ENCODE data around the gene FLVCR1. TPM values are rescaled to one million over a fixed set of nuclear protein-coding genes. Genes with fewer than 3 reads are reported as not detected.
"Not testable (repeated sequence)": the region's sequence is repeated elsewhere in the genome, so short reads cannot be mapped to it uniquely, and the experiment has no call there.

FLVCR1 gene
- total RNA-seq, 1 donor from 2014 or later, result 6.8 TPM

DNA sequence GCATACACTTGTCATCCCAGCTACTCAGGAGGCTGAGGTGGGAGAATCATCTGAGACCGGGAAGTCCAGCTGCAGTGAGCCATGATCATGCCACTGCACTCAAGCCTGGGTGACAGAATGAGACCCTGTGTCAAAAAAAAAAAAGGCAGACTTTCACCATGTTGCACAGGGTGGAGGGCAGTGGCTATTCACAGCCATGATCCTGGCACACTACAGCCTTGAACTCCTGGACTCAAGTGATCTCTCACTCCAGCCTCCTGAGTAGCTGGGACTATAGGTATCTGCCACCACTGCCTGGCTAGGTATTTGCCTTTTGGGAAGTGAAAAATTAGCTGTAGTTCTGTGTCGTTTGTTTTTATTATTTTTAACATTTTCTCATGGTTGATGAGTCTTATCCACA, 29.7 kb upstream of the FLVCR1 start:
- FAIRE-seq (no peak), DNase-seq (ENCODE audit: low read depth) (no peak)
- Histone ChIP-seq H3K4me3 (ENCODE audit: low read depth, low read length) (no peak overlapping the region), H3K27me3 (ENCODE audit: control insufficient read depth, insufficient read depth, low read length) (no peaks in the 10 kb centered on the region), H3K36me3 (ENCODE audit: control insufficient read depth, insufficient read depth, low read length) (no peaks in the 10 kb centered on the region)
- TF ChIP-seq, protein P1, sequence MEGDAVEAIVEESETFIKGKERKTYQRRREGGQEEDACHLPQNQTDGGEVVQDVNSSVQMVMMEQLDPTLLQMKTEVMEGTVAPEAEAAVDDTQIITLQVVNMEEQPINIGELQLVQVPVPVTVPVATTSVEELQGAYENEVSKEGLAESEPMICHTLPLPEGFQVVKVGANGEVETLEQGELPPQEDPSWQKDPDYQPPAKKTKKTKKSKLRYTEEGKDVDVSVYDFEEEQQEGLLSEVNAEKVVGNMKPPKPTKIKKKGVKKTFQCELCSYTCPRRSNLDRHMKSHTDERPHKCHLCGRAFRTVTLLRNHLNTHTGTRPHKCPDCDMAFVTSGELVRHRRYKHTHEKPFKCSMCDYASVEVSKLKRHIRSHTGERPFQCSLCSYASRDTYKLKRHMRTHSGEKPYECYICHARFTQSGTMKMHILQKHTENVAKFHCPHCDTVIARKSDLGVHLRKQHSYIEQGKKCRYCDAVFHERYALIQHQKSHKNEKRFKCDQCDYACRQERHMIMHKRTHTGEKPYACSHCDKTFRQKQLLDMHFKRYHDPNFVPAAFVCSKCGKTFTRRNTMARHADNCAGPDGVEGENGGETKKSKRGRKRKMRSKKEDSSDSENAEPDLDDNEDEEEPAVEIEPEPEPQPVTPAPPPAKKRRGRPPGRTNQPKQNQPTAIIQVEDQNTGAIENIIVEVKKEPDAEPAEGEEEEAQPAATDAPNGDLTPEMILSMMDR (IDR thresholded peaks at IDR 0.05; ENCODE audit: insufficient read depth, low read length, severe bottlenecking), result no peak

DNA sequence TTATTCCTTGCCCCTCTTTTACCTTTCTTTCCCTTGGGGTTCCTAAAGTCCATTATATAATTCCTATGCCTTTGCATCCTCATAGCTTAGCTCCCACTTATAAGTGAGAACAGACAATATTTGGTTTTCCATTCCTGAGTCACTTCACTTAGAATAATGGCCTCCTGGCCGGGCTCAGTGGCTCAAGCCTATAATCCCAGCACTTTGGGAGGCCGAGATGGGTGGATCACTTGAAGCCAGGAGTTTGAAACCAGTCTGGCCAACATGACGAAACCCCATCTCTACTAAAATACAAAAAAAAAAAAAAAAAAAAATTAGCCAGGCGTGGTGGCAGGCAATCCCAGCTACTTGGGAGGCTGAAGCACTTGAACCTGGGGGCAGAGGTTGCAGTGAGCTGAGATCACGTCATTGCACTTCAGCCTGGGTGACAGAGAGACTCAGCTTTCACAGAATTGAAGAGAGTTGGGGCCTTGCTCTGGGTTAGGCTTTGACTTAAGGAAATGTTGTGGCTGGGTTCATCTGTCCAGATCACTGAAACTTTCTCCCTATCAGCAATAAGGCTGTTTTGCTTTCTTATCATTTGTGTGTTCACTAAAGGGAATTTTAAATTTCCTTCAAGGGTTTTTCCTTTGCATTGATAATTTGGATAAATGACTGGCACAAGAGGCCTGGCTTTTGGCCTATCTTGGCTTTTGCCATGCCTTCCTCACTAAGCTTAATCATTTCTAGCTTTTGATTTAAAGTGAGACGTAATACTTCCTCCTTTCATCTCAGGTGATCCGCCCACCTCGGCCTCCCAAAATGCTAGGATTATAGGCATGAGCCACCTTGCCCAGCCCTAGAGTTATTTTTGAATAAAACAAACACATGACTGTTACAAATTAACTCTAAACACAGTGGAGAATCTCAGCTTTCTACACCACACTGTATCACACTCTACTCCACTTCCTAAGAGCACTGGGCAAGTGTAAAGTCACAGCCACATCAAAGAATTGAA, 24.6 kb upstream of the FLVCR1 start:
- peak; percentile 9 for DNase-seq (ENCODE audit: low read depth)
- H3K36me3 ChIP-seq (ENCODE audit: control insufficient read depth, insufficient read depth, low read length); H3K27me3 ChIP-seq (ENCODE audit: control insufficient read depth, insufficient read depth, low read length); FAIRE-seq; H3K4me3 ChIP-seq (ENCODE audit: low read depth, low read length): not testable (repeated sequence)

DNA sequence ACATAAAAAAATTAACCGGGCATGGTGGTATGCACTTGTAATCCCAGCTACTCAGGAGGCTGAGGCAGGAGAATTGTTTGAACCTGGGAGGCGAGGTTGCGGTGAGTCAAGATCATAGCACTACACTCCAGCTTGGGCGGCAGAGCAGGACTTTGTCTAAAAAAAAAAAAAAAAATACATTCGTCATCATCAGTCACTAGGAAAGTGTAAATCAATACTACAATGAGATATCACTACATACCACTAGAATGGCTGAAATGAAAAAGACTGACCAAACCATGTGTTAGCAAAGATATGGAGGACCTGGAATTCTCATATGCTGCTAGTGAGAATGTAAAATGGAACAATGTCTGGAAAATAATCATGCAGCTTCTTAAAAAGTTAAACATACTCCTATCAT, 19.9 kb upstream of the FLVCR1 start:
- DNase-seq (ENCODE audit: low read depth) (peak; percentile 27), FAIRE-seq (no peak)
- Histone ChIP-seq H3K4me3 (ENCODE audit: low read depth, low read length) (no peak overlapping the region), H3K27me3 (ENCODE audit: control insufficient read depth, insufficient read depth, low read length) (no peaks in the 10 kb centered on the region), H3K36me3 (ENCODE audit: control insufficient read depth, insufficient read depth, low read length) (no peaks in the 10 kb centered on the region)
- TF ChIP-seq, protein P1 (IDR thresholded peaks at IDR 0.05; ENCODE audit: insufficient read depth, low read length, severe bottlenecking), result no peak

DNA sequence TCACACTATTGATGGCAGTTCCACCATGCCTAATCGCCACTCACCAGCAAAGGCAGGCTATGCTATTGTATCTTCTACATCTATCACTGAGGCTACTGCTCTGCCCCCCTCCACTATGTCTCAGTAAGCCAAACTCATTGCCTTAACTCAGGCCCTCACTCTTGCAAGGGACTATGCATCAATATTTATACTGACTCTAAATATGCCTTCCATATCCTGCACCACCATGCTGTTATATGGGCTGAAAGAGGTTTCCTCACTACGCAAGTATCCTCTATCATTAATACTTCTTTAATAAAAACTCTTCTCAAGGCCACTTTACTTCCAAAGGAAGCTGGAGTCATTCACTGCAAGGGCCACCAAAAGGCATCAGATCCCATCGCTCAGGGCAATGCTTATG, 13.6 kb upstream of the FLVCR1 start:
- not testable (repeated sequence) for FAIRE-seq; H3K36me3 ChIP-seq (ENCODE audit: control insufficient read depth, insufficient read depth, low read length); H3K4me3 ChIP-seq (ENCODE audit: low read depth, low read length); H3K27me3 ChIP-seq (ENCODE audit: control insufficient read depth, insufficient read depth, low read length); DNase-seq (ENCODE audit: low read depth)

DNA sequence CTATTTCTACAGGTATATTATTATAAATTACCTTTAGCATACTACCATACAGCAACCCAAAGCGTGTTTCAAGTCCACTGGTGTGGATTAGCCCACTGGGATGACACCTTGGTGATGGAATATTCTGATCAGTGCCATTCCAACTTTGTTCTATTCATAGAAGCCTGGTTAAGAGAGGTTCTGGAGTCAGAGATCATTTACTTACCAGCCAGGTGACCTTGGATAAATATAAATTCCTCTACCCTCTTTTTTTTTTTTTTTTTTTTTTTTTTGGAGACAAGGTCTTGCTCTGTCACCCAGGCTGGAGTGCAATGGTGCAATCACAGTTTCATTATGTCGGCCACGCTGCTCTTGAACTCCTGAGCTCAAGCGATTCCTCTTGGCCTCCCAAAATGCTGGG, 10.5 kb upstream of the FLVCR1 start, which contains the start of gene SPATA45:
Gene SPATA45, minus strand, starts transcription at position 101 of the 400 bp plus-strand sequence. CDS start 11,500 bp downstream, outside the sequence.
- H3K36me3 ChIP-seq (ENCODE audit: control insufficient read depth, insufficient read depth, low read length), result no peaks in the 10 kb centered on the region
- H3K27me3 ChIP-seq (ENCODE audit: control insufficient read depth, insufficient read depth, low read length), result no peaks in the 10 kb centered on the region
- FAIRE-seq, result no peak
- DNase-seq (ENCODE audit: low read depth), result no peak
- TF ChIP-seq, protein P1 (IDR thresholded peaks at IDR 0.05; ENCODE audit: insufficient read depth, low read length, severe bottlenecking), result no peak
- H3K4me3 ChIP-seq (ENCODE audit: low read depth, low read length), result no peak within 1 kb of the TSS

DNA sequence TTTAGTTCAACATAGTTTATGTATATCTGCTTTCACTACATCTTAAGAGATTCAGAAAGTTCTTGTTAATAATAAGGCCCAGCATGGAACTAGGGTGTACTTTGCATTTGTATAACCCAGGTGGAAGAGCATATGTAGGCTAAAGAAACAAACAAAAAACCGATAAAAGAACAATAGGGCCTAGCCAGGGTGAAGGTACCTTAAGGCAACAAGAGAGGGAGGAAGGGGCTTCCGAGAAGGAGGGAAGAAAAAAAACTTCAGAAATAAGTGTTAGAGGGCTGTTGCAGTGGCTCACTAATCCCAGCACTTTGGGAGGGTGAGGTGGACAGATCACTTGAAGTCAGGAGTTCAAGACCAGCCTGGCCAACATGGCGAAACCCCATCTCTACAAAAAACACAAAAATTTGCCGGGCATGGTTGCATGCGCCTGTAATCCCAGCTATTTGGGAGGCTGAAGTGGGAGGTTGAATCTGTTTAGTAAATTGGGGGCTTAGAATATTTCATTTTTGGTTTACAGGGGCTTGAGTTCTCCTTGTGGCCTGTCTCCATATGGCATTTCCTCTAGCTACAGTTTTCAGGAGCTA, 5.9 kb upstream of the FLVCR1 start:
- TF ChIP-seq, protein P1 (IDR thresholded peaks at IDR 0.05; ENCODE audit: insufficient read depth, low read length, severe bottlenecking), result no peak
- Histone ChIP-seq H3K36me3 (ENCODE audit: control insufficient read depth, insufficient read depth, low read length) (no peaks in the 10 kb centered on the region), H3K4me3 (ENCODE audit: low read depth, low read length) (no peak overlapping the region), H3K27me3 (ENCODE audit: control insufficient read depth, insufficient read depth, low read length) (no peaks in the 10 kb centered on the region)
- DNase-seq (ENCODE audit: low read depth) (no peak), FAIRE-seq (no peak)

All from bronchial epithelial cell (primary cell).